K562 (cell line): Measurements from ENCODE around the gene RGS19. TPM values are rescaled to one million over a fixed set of nuclear protein-coding genes. Genes with fewer than 3 reads are reported as not detected.
A peak's percentile ranks its signal among the peaks of the same experiment; 100 is the strongest.

Experiments used
- ATAC-seq: fragments of 200-7000 bp; cut with Tn5 transposase; 3 replicates; pipeline ENCODE4 v1.9.1; 2020; ENCODE audit warnings: moderate library complexity
- BruUV-seq: library from RNA; stranded (reverse); fragments of 400-500 nt; replicated peaks from 2 replicates; lab custom pipeline; 2021; lab: Mats Ljungman, UMichigan
- CTCF ChIA-PET: fragments of 300-600 bp; formaldehyde crosslinking; extraction: SDS; loops from one replicate; lab custom pipeline; 2021; ENCODE audit warnings: low intra/inter-chr PET ratio; lab: Yijun Ruan, JAX
- POLR2A ChIA-PET: fragments of 300-600, 350-650 bp; sonication (Branson Sonifier 250); formaldehyde crosslinking; extraction: SDS; loops from one replicate; lab custom pipeline; 2021; ENCODE audit warnings: antibody characterized with exemption, inconsistent platforms; lab: Yijun Ruan, JAX
- DNase-seq, 4 experiments: peaks; one replicate each; pipeline versions ENCODE4 v3.0.0 to v3.0.0-alpha.2; 2011 to 2018; ENCODE audit warnings: low spot score in 3 of 4, mixed read lengths in 3 of 4; ENCODE audit errors: extremely low read depth in 1 of 4
- FAIRE-seq: peaks from 2 replicates; lab custom pipeline; 2011; peaks lifted over from hg19 to GRCh38; lab: Jason Lieb, UNC
- H2AFZ ChIP-seq: 2 replicates; pipeline ENCODE4 v1.6.0; 2011; ENCODE audit warnings: low read depth, low read length, control low read depth, inconsistent platforms
- H3K27ac ChIP-seq: fragments of 200-600 bp; 3 replicates; pipeline ENCODE4 v1.8.0; 2011; ENCODE audit warnings: low read depth, mild to moderate bottlenecking, control low read depth, inconsistent platforms, low read length, moderate library complexity, mixed read lengths; ENCODE audit errors: extremely low read depth
- H3K27me3 ChIP-seq, 2 experiments: fragments of 300-600 bp in 1 of 2; 2 replicates in 1 of 2; 3 replicates in 1 of 2; pipeline versions ENCODE4 v1.6.0 to v1.8.0; 2011; ENCODE audit warnings: inconsistent platforms in 2 of 2, low read length in 2 of 2, mild to moderate bottlenecking in 1 of 2, mixed read lengths in 1 of 2, moderate library complexity in 1 of 2; ENCODE audit not compliant: control insufficient read depth in 2 of 2, insufficient read depth in 2 of 2
- H3K36me3 ChIP-seq: fragments of 300-600 bp; 3 replicates; pipeline ENCODE4 v1.8.0; 2011; ENCODE audit warnings: mild to moderate bottlenecking, low read length, inconsistent platforms; ENCODE audit not compliant: control insufficient read depth, insufficient read depth
- H3K4me1 ChIP-seq, 2 experiments: fragments of 200-600 bp in 1 of 2; replicated peaks in 1 of 2; 2 replicates in 1 of 2; 3 replicates in 1 of 2; pipeline versions ENCODE4 v1.5.1 to v1.8.0; 2011; ENCODE audit warnings: inconsistent platforms in 2 of 2, low read length in 2 of 2, mild to moderate bottlenecking in 1 of 2, mixed read lengths in 1 of 2, moderate library complexity in 1 of 2; ENCODE audit not compliant: control insufficient read depth in 2 of 2, insufficient read depth in 2 of 2
- H3K4me2 ChIP-seq: 2 replicates; pipeline ENCODE4 v1.6.1; 2011; ENCODE audit warnings: low read length, control low read depth, inconsistent platforms, mixed read lengths; ENCODE audit not compliant: insufficient read depth
- H3K4me3 ChIP-seq: fragments of 200-600 bp; sonication (generic), shearing (Covaris generic); 2 replicates; pipeline ENCODE4 v1.5.1; 2016; ENCODE audit warnings: control low read depth, inconsistent platforms
- H3K79me2 ChIP-seq: fragments of 200-600 bp; 3 replicates; pipeline ENCODE4 v1.8.0; 2011; ENCODE audit warnings: low read length, inconsistent platforms; ENCODE audit not compliant: control insufficient read depth, insufficient read depth
- H3K9ac ChIP-seq, 2 experiments: 2 replicates each; pipeline versions ENCODE4 v1.6.0 to v1.6.1; 2011; ENCODE audit warnings: low read depth in 2 of 2, low read length in 2 of 2, control low read depth in 1 of 2, inconsistent platforms in 1 of 2, mild to moderate bottlenecking in 1 of 2, mixed read lengths in 1 of 2; ENCODE audit not compliant: insufficient read depth in 1 of 2
- H3K9me1 ChIP-seq: one replicate; pipeline ENCODE4 v1.6.0; 2011; ENCODE audit warnings: inconsistent platforms, mild to moderate bottlenecking, low read length, moderate library complexity; ENCODE audit not compliant: control insufficient read depth, insufficient read depth
- H3K9me3 ChIP-seq: replicated peaks from 2 replicates; pipeline ENCODE4 v1.5.1; 2011; ENCODE audit warnings: low read depth, low read length, inconsistent platforms; ENCODE audit not compliant: control insufficient read depth, insufficient read depth
- H4K20me1 ChIP-seq: replicated peaks from 2 replicates; pipeline ENCODE4 v1.6.1; 2011; ENCODE audit warnings: low read length, inconsistent platforms, mixed read lengths; ENCODE audit not compliant: control insufficient read depth, insufficient read depth
- GTF2F1 ChIP-seq: IDR thresholded peaks from 2 replicates; pipeline ENCODE4 v1.6.1; 2011; ENCODE audit warnings: low read depth, low read length, improper control_type of control experiment
- MAX ChIP-seq: sonication (generic); formaldehyde crosslinking; IDR thresholded peaks from 2 replicates; pipeline ENCODE4 v1.9.0; 2022; ENCODE audit warnings: mild to moderate bottlenecking, missing genetic modification reagents
- POLR2G ChIP-seq: fragments of 200-400 bp; formaldehyde crosslinking; IDR thresholded peaks from 2 replicates; pipeline ENCODE4 v1.6.1; 2017; ENCODE audit warnings: low read depth, mild to moderate bottlenecking, antibody characterized with exemption, low read length, moderate library complexity
- SIRT6 ChIP-seq: IDR thresholded peaks from one replicate; pipeline ENCODE4 v1.6.1; 2012; ENCODE audit warnings: low read depth, mild to moderate bottlenecking, control low read depth, inconsistent platforms, low read length, moderate library complexity
- SRSF3 ChIP-seq: fragments of 200-400 bp; formaldehyde crosslinking; IDR thresholded peaks from 2 replicates; pipeline ENCODE4 v1.6.1; 2016; ENCODE audit warnings: mild to moderate bottlenecking, low read length, moderate library complexity; ENCODE audit not compliant: insufficient read depth
- TCF7L2 ChIP-seq: fragments of 150-350 bp; IDR thresholded peaks from 2 replicates; pipeline ENCODE4 v1.6.1; 2016; ENCODE audit warnings: low read depth, mild to moderate bottlenecking, low read length, moderate library complexity
- ZNF707 ChIP-seq: fragments of 250-450 bp; sonication (Bioruptor Pico); conservative IDR thresholded peaks from 2 replicates; pipeline ENCODE4 v1.8.0; 2022; ENCODE audit warnings: inconsistent platforms, mild to moderate bottlenecking, moderate library complexity
- WGBS: fragments of 100-300 bp; shearing (Covaris generic); methylation state at CpG from one replicate; pipeline ENCODE4 v1.1.6; 2016; ENCODE audit warnings: low coverage, mixed read lengths; ENCODE audit not compliant: insufficient coverage; ENCODE audit errors: missing lambda C conversion rate; 5-methylcytosine and 5-hydroxymethylcytosine counted together
- in situ Hi-C: fragments of 300-500 bp; cut with MboI; formaldehyde crosslinking; loops from 4 replicates; pipeline ENCODE4 v1.15.0; 2018; ENCODE audit warnings: inconsistent platforms, mixed read lengths
- intact Hi-C: fragments of 100-400 bp; cut with micrococcal nuclease; formaldehyde crosslinking; loops from 2 replicates; pipeline ENCODE4 v1.14.2; 2022
- polyA plus RNA-seq, 8 experiments: library from polyadenylated mRNA; depleted of rRNA in 4 of 8; stranded (reverse) in 5 of 8; unstranded in 3 of 8; fragments of >200 nt; fragmentation: Nextera tagmentation in 2 of 8; fragmentation: Illumina TruSeq in 1 of 8; extraction: Ambion mirVana in 2 of 8; extraction: Trizol in 1 of 8; gene quantifications; 2 replicates each; pipeline versions ENCODE4 v1.2.1 to v1.2.3, GENCODE V29; 2011 to 2014; ENCODE audit warnings: inconsistent platforms in 1 of 8, missing spikeins in 1 of 8
- total RNA-seq, 7 experiments: library from RNA; depleted of rRNA in 6 of 7; stranded (reverse); fragments of >200 nt in 6 of 7; fragmentation: Illumina TruSeq in 2 of 7; extraction: Trizol in 2 of 7; gene quantifications; 2 replicates each; pipeline versions ENCODE4 v1.2.1 to v1.2.3, GENCODE V29; 2011 to 2021; ENCODE audit warnings: low replicate concordance in 1 of 7

Gene RGS19
- total and polyA plus RNA-seq, 9 of the 15 experiments (the other 6 are each of a cell fraction or from before 2014, with no cell fraction given), result 0.41 to 23.7 (median 14.6) TPM

GRCh38 chr20:64040231-64041039 lies 38.9 kb downstream of the RGS19 start:
- Histone ChIP-seq H3K27me3 (no peaks in the 10 kb centered on the region), H3K4me1 (peaks cover 46 to 86% of the 10 kb centered on the region in 2 experiments), H3K27ac (no peak overlapping the region), H3K9me1 (peaks cover 6% of the 10 kb centered on the region), H3K9me3 (no peaks in the 10 kb centered on the region), H2AFZ (no peak overlapping the region), H3K79me2 (no peaks in the 10 kb centered on the region; the same call in 2 of the 3 replicates), H3K9ac (peak overlapping the region in 1 of 2 experiments; percentile 75; a peak in 2 of 4 replicates), H3K4me3 (no peak overlapping the region), H3K36me3 (no peaks in the 10 kb centered on the region), H4K20me1 (no peaks in the 10 kb centered on the region), H3K4me2 (no peak overlapping the region)
- TF ChIP-seq SIRT6, result no peak
- TF ChIP-seq TCF7L2, result no peak
- no peak for TF ChIP-seq ZNF707 (CRISPR knock-in tag)
- peak; percentile 36; the same call in 1 of the 2 replicates for TF ChIP-seq MAX (CRISPR knock-in tag)
- TF ChIP-seq GTF2F1, result no peak
- TF ChIP-seq SRSF3, result no peak
- 0 out of 2 replicates have a peak, but pooled peaks have one; percentile 22 for TF ChIP-seq POLR2G
- FAIRE-seq, result no peak
- intact Hi-C loops, result no loop called here
- WGBS, result 67% methylated on average over 12 of the region's 12 CpGs
- ChIA-PET CTCF (interaction anchor here (2.1 kb wide), 1 partner anchor 80 kb away, joined by 16 read pairs; no protein-coding TSS in a partner anchor), POLR2A (interaction anchor here (0.6 to 0.7 kb wide), 3 partner anchors 8 to 88 kb away, joined by 3 read pairs; no protein-coding TSS in a partner anchor)
- in situ Hi-C loops, result no loop called here
- no peak for ATAC-seq
- no peak for DNase-seq
- no TSS peak for BruUV-seq
